Erythroblast (primary cell): ENCODE results near the gene CARS2.
"Not testable (repeated sequence)": the region's sequence is repeated elsewhere in the genome, so short reads cannot be mapped to it uniquely, and the experiment has no call there.

Experiments used
- DNase-seq, 2 experiments: peaks; one replicate each; lab custom pipeline; 2025; lab: John Stamatoyannopoulos, UW
- GATA1 ChIP-seq: IDR thresholded peaks from 2 replicates; pipeline ENCODE4 v1.6.1; 2011; ENCODE audit warnings: low read depth, mild to moderate bottlenecking, control low read depth, low read length, moderate library complexity
- POLR2A ChIP-seq: IDR thresholded peaks from 2 replicates; pipeline ENCODE4 v1.6.1; 2011; ENCODE audit warnings: mild to moderate bottlenecking, low read length

CARS2 gene

GRCh38 chr13:110714797-110715394 is 9.0 kb upstream of the CARS2 start:
- DNase-seq, result peak; percentile 82 to 89
- TF ChIP-seq GATA1 (no peak), POLR2A (peak; percentile 100)

DNA sequence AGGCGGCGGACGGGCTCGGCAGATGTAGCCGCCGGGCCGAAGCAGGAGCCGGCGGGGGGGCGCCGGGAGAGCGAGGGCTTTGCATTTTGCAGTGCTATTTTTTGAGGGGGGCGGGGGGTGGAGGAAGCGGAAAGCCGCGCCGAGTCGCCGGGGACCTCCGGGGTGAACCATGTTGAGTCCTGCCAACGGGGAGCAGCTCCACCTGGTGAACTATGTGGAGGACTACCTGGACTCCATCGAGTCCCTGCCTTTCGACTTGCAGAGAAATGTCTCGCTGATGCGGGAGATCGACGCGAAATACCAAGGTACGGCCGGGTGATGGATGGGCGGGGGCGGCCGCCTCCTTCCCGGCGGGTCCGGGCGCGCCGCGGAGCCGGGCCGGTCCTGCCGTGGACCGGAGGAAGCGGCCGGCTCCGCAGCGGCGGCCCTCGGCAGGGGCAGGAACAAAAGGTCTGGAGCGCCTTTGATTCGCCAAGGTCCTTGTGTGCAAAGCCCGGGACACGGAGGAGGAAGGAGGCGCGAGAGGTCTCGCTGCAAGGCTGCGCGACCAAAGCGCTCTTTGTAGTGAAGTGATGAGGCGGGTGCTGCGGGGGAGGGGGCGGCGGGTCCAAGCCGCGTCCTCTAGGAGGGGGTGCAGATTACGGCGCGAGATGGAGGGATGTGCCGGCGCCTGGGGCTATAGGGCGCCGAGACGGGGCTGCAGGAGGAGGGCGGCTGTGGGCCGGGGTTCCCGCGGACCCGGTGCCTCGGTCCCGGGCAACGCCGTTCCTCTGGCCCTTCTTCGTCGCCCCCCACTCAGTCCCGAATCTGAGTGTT is 8.3 kb upstream of the CARS2 start:
- no peak for TF ChIP-seq POLR2A
- TF ChIP-seq GATA1, result no peak
- peak; percentile 72 to 81 for DNase-seq

DNA sequence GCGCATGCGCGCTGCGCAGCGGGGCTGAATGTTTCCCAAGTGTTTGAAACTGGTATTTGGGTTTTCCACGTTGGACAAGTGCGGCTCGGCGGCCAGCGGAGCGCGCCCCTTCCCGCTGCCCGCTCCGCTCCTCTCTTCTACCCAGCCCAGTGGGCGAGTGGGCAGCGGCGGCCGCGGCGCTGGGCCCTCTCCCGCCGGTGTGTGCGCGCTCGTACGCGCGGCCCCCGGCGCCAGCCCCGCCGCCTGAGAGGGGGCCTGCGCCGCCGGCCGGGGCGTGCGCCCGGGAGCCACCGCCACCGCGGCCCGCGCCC is 7.7 kb upstream of the CARS2 start, which contains the start of gene ING1:
Gene ING1, plus strand, starts transcription at position 59 of the 311 bp plus-strand sequence. CDS start 450 bp downstream, outside the sequence.
- TF ChIP-seq POLR2A, result no peak
- no peak for TF ChIP-seq GATA1
- no peak for DNase-seq

- TF ChIP-seq GATA1 (no peak), POLR2A (peak; percentile 99)
- peak; percentile 99 to 100 for DNase-seq
These were observed 7.1 kb upstream of the CARS2 start for GRCh38 chr13:110712849-110713641.

DNA sequence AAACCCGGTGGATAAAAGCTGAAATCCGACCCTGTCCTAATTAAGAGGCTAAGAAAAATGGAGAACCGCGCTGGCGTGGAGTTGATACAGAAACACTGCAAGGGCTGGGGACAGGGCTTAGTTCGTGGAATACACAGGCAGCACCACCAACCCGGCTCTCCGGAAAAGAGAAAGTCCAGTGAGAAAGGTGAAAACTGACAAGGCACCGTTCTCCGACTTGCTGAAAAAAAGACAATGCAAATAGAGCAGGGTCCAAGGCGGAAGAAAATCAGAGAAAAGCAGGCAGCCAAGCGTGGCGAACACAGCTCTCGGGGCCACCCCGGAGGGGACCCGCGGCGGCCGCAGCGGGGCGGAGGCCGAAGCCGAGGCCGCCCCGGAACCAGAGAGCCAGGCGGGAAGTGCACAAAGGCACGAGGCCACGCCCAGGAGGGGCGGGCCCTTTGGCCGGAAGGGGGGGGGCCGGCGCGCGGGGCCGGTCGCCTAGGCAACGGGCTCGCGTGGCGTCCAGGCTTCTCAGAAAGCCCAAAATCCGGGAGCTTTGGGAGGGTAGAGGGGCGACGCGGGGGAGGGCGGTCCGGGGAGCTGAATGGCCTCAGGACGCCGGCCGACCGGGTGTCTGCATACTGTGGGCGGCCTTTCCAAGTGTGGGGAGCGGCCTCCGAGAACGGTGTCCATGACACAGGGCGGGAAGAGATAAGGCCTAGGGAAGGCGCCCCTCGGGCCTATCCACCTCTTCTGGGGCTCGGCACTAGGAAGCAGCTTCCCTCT is 6.3 kb upstream of the CARS2 start:
- peak; percentile 89 for TF ChIP-seq POLR2A
- TF ChIP-seq GATA1, result no peak
- peak; percentile 91 to 93 for DNase-seq

GRCh38 chr13:110706570-110707372 is 855 bp upstream of the CARS2 start:
- DNase-seq, result no peak
- TF ChIP-seq GATA1 (no peak), POLR2A (no peak)

DNA sequence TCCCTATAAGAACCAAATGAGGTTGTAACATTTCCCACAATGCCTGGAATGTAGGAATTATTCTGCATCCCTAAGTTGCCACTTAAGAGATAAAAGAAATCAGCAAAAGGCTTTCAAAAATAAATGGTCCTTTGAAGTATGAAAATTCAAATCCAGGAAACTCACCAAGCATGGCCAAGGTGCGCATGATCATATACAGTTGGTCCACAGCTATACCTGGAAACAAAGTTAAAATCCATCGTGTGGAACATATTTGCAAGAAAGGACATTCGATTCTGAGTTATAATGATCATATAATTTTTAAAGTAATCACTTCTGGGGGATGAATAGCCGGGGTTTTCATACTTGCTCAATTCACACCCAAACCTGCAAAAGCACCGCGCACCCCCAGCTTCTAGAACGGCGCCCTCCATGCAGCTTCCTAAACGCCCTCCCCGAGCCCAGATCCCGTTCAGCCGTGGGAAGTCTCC is 525 bp downstream of the CARS2 start:
- DNase-seq, result no peak
- TF ChIP-seq POLR2A (no peak), GATA1 (no peak)

- TF ChIP-seq POLR2A (no peak), GATA1 (no peak)
- no peak for DNase-seq
These were observed 3.1 kb downstream of the CARS2 start for GRCh38 chr13:110702591-110703526.

- no peak for TF ChIP-seq GATA1
- no peak for TF ChIP-seq POLR2A
These were observed 3.8 kb downstream of the CARS2 start for GRCh38 chr13:110702089-110702488.

GRCh38 chr13:110701061-110701460 is 4.9 kb downstream of the CARS2 start:
- DNase-seq, result not testable (repeated sequence)

More at GRCh38 chr13:110702089-110702488, 3.8 kb downstream of the CARS2 start:
- no peak for DNase-seq

DNA sequence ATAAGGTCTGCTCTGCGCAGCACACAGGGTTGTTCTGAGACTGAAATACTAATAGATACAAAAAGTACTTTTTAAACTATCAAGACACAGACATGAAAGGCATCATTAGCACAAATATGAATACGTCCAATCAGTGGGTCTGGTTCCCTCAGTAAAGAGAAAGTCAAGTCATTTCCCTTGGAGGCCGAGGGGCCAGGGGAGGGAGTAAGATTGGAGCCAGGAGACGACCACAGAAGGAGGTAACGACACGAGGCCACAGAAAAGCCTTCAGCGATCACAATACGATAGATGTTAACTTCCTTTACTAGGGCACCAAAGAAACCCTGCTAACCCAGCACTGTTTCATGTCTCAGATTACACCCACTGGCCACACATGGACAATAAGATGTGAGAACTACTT is 5.3 kb downstream of the CARS2 start:
- TF ChIP-seq GATA1 (no peak), POLR2A (no peak)
- DNase-seq, result no peak
